LNCaP clone FGC (cell line): ENCODE measurements around the gene UBE2U.
"Not testable (repeated sequence)": the region's sequence is repeated elsewhere in the genome, so short reads cannot be mapped to it uniquely, and the experiment has no call there.

Source experiments
- DNase-seq: peaks from one replicate; pipeline ENCODE4 v3.0.0-alpha.2; 2011; ENCODE audit warnings: low read depth
- H3K4me3 ChIP-seq: 2 replicates; pipeline ENCODE4 v1.5.1; 2011; ENCODE audit warnings: mild to moderate bottlenecking, low read depth, low read length, control low read depth
- CTCF ChIP-seq: IDR thresholded peaks from 2 replicates; pipeline ENCODE4 v1.5.1; 2012; ENCODE audit warnings: mild to moderate bottlenecking; ENCODE audit not compliant: control insufficient read depth, insufficient read depth; ENCODE audit errors: extremely low read depth

Gene UBE2U

GRCh38 chr1:64220241-64220640 lies 16.8 kb downstream of the UBE2U start:
- TF ChIP-seq CTCF = no peak
- H3K4me3 ChIP-seq = no peak overlapping the region
- DNase-seq = no peak

DNA sequence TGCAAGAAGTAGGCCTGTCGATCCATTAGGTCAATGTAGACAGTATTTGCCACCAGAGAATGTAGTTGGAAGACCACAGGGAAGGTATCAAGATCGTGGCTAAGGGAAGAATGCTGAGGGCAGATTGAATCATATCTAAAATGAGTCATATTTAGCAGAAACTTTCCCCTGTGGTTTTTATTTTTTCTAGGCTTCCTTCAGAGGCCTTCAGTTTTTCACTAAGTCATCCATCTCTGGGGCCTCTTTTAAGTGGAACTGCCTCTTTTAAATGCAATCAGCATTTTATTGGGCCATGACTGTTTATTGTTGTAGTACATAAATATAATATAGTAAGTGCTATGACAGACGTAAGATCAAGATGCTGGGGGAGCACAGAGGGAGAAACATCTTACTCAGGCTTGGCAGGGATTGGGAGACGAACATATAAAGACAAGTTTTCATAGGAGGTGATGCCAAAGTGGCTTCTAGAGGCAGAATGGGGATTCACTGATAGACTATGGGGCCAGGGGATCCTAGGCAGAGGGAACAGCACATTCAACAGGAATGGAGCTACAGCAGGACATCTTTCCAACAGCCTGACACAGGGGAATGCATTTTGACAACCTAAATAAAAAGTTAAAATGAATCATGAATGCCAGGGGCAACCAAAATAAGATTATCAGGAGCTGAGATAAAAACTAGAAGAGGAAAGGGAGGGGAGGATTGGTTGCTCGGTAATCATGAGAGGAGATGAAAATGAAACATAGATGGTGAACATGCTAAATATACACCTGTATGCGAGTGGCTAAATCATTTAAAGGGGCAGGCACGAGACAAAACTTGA lies 20.1 kb downstream of the UBE2U start:
- H3K4me3 ChIP-seq = no peak overlapping the region
- TF ChIP-seq CTCF = no peak

DNA sequence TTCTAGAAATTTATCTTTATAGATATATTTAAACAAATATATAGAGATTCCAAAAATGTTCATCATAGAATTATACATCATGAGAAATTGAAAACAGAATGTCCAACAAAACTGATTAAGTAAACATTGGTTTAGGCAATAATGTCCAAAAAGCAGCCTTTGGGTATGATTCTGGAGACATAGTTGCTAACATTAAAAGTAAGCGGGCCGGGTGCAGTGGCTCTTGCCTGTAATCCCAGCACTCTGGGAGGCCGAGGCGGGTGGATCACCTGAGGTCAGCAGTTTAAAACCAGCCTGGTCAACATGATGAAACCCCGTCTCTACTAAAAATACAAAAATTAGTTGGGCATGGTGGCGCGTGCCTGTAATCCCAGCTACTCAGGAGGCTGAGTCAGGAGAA lies 20.8 kb downstream of the UBE2U start:
- H3K4me3 ChIP-seq, DNase-seq: not testable (repeated sequence)

More for the DNA sequence above, 20.1 kb downstream of the UBE2U start:
- DNase-seq = no peak

DNA sequence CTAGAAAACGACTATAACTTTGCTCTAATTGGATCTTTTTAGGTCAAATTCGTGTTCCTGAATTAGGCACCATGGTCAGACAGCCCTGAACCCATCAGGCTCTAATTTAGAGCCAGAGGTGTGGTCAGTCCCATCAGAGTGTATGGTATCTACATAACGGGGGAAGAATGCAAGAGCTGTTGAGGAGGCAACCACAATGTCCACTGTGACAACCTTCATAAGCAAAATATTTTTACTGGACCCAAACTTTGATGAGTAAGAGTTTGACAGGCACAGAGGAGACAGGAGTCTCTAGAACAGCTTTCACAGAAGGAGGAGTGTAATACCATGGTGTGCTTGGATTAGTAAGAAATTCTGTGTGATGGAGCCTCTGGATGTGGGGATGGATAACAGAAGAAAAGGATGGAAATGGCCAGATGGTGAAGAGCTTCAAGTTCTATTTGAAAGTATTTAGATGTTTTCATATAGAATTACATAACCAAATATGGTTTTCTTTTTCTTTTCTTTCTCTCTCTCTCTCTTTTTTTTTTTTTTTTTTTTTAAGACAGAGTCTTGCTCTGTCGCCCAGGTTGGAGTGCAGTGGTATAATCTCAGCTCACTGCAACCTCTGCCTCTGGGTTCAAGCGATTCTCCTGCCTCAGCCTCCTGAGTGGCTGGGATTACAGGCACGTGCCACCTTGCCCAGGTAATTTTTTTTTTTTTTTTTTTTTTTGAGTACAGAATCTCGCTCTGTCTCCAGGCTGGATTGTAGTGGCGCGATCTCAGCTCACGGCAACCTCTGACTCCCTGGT lies 24.9 kb downstream of the UBE2U start:
- H3K4me3 ChIP-seq = no peak overlapping the region
- no peak for DNase-seq
- no peak for TF ChIP-seq CTCF

- no peak overlapping the region for H3K4me3 ChIP-seq
- no peak for TF ChIP-seq CTCF
- DNase-seq = no peak
These were observed 25.9 kb downstream of the UBE2U start for GRCh38 chr1:64229307-64229706.

- DNase-seq = no peak
- no peak for TF ChIP-seq CTCF
These were observed 27.7 kb downstream of the UBE2U start for GRCh38 chr1:64231153-64231552.

GRCh38 chr1:64231654-64232053 lies 28.2 kb downstream of the UBE2U start:
- H3K4me3 ChIP-seq = no peak overlapping the region
- DNase-seq = no peak
- no peak for TF ChIP-seq CTCF

More at GRCh38 chr1:64231153-64231552, 27.7 kb downstream of the UBE2U start:
- no peak overlapping the region for H3K4me3 ChIP-seq
